HepG2 (cell line): ENCODE data around the gene AHCYL2. TPM values are rescaled to one million over a fixed set of nuclear protein-coding genes. Genes with fewer than 3 reads are reported as not detected.

Source experiments
- ATAC-seq: fragments of 200-7000 bp; cut with Tn5 transposase; 3 replicates; pipeline ENCODE4 v1.9.1; 2020; ENCODE audit warnings: mild to moderate bottlenecking, moderate library complexity
- BruUV-seq: library from RNA; stranded (reverse); fragments of 400-500 nt; replicated peaks from 2 replicates; lab custom pipeline; 2021; lab: Mats Ljungman, UMichigan
- CTCF ChIA-PET: fragments of 300-600 bp; formaldehyde crosslinking; extraction: SDS; loops from one replicate; lab custom pipeline; 2021; ENCODE audit warnings: low total read pairs, inconsistent platforms, low intra/inter-chr PET ratio; lab: Yijun Ruan, JAX
- POLR2A ChIA-PET: fragments of 350-600 bp; sonication (Branson Sonifier 250); formaldehyde crosslinking; loops from one replicate; lab custom pipeline; 2020; ENCODE audit warnings: antibody characterized with exemption, inconsistent platforms; lab: Yijun Ruan, JAX
- DNase-seq: peaks from one replicate; pipeline ENCODE4 v3.0.0-alpha.2; 2015; ENCODE audit warnings: low spot score
- FAIRE-seq: peaks from 3 replicates; lab custom pipeline; 2011; peaks lifted over from hg19 to GRCh38; lab: Jason Lieb, UNC
- H2AFZ ChIP-seq: one replicate; pipeline ENCODE4 v1.6.1; 2011; ENCODE audit warnings: low read length, inconsistent platforms
- H3K27ac ChIP-seq: fragments of 300-600 bp; 3 replicates; pipeline ENCODE4 v1.8.0; 2011; ENCODE audit warnings: mixed run types, mild to moderate bottlenecking, mixed read lengths, low read length, inconsistent platforms; ENCODE audit not compliant: insufficient read depth; ENCODE audit errors: extremely low read length
- H3K27me3 ChIP-seq, 2 experiments: fragments of 200-600 bp in 1 of 2; 2 replicates in 1 of 2; 3 replicates in 1 of 2; pipeline versions ENCODE4 v1.6.0 to v1.8.0; 2011; ENCODE audit warnings: low read length in 2 of 2, mild to moderate bottlenecking in 2 of 2, moderate library complexity in 2 of 2, inconsistent platforms in 1 of 2; ENCODE audit not compliant: insufficient read depth in 2 of 2, control insufficient read depth in 1 of 2
- H3K36me3 ChIP-seq, 2 experiments: fragments of 200-600 bp in 1 of 2; replicated peaks in 1 of 2; 2 replicates in 1 of 2; 3 replicates in 1 of 2; pipeline versions ENCODE4 v1.5.1 to v1.8.0; 2011; ENCODE audit warnings: low read length in 2 of 2, inconsistent platforms in 1 of 2; ENCODE audit not compliant: insufficient read depth in 2 of 2, control insufficient read depth in 1 of 2
- H3K4me1 ChIP-seq: 2 replicates; pipeline ENCODE4 v1.5.1; 2012; ENCODE audit warnings: low read length, inconsistent platforms; ENCODE audit not compliant: insufficient read depth
- H3K4me2 ChIP-seq: 2 replicates; pipeline ENCODE4 v1.6.0; 2011; ENCODE audit warnings: low read depth, low read length, inconsistent platforms
- H3K4me3 ChIP-seq, 3 experiments: fragments of 200-600 bp in 1 of 3; sonication (generic), shearing (Covaris generic) in 1 of 3; replicated peaks in 1 of 3; 2 replicates each; pipeline ENCODE4 v1.5.1; 2011 to 2016; ENCODE audit warnings: low read length in 3 of 3, inconsistent platforms in 2 of 3, low read depth in 2 of 3, mild to moderate bottlenecking in 2 of 3, control low read depth in 1 of 3, mixed read lengths in 1 of 3; ENCODE audit not compliant: insufficient read depth in 1 of 3
- H3K79me2 ChIP-seq: one replicate; pipeline ENCODE4 v1.6.1; 2011; ENCODE audit warnings: low read length, inconsistent platforms; ENCODE audit not compliant: insufficient read depth
- H3K9ac ChIP-seq: 2 replicates; pipeline ENCODE4 v1.6.0; 2011; ENCODE audit warnings: mild to moderate bottlenecking, low read depth, low read length, inconsistent platforms; ENCODE audit not compliant: insufficient read depth
- H3K9me3 ChIP-seq: 2 replicates; pipeline ENCODE4 v1.5.1; 2012; ENCODE audit warnings: mild to moderate bottlenecking, low read length
- H4K20me1 ChIP-seq: 2 replicates; pipeline ENCODE4 v1.6.0; 2011; ENCODE audit warnings: inconsistent platforms, mild to moderate bottlenecking, low read length, moderate library complexity; ENCODE audit not compliant: insufficient read depth
- ATF6 ChIP-seq: sonication (generic); formaldehyde crosslinking; conservative IDR thresholded peaks from 2 replicates; pipeline ENCODE4 v1.4.0; 2020; ENCODE audit warnings: missing genetic modification reagents
- CREM ChIP-seq, 2 experiments: sonication (generic) in 1 of 2; formaldehyde crosslinking in 1 of 2; IDR thresholded peaks; 2 replicates each; pipeline versions ENCODE4 v1.4.0 to v1.6.1; 2016 to 2020; ENCODE audit warnings: antibody characterized with exemption in 1 of 2, mild to moderate bottlenecking in 1 of 2, missing genetic modification reagents in 1 of 2
- DNMT3B ChIP-seq: conservative IDR thresholded peaks from 2 replicates; pipeline ENCODE4 v1.6.1; 2016; ENCODE audit warnings: missing biosample characterization, control low read depth
- HCFC1 ChIP-seq: fragments of 150-350 bp; IDR thresholded peaks from 2 replicates; pipeline ENCODE4 v1.6.1; 2014; ENCODE audit warnings: low read depth, low read length
- JUN ChIP-seq: sonication (generic); formaldehyde crosslinking; IDR thresholded peaks from 2 replicates; pipeline ENCODE4 v1.4.0; 2020; ENCODE audit warnings: mild to moderate bottlenecking, missing genetic modification reagents
- KLF11 ChIP-seq: IDR thresholded peaks from 2 replicates; pipeline ENCODE4 v1.6.1; 2016; ENCODE audit warnings: missing compliant biosample characterization
- NFAT5 ChIP-seq: sonication (generic); formaldehyde crosslinking; IDR thresholded peaks from 2 replicates; pipeline ENCODE4 v1.4.0; 2020; ENCODE audit warnings: missing genetic modification reagents
- NR2F6 ChIP-seq, 2 experiments: IDR thresholded peaks; 2 replicates each; pipeline ENCODE4 v1.6.1; 2016; ENCODE audit warnings: antibody characterized with exemption in 1 of 2, mild to moderate bottlenecking in 1 of 2
- PHF20 ChIP-seq: sonication (generic); formaldehyde crosslinking; IDR thresholded peaks from 2 replicates; pipeline ENCODE4 v1.5.0; 2020; ENCODE audit warnings: mild to moderate bottlenecking, missing genetic modification reagents
- TMF1 ChIP-seq: sonication (generic); formaldehyde crosslinking; IDR thresholded peaks from 2 replicates; pipeline ENCODE4 v1.8.1; 2022; ENCODE audit warnings: low read depth, missing genetic modification reagents
- ZFP37 ChIP-seq: sonication (generic); formaldehyde crosslinking; IDR thresholded peaks from 2 replicates; pipeline ENCODE4 v1.4.0; 2020; ENCODE audit warnings: missing genetic modification reagents, borderline replicate concordance
- ZNF431 ChIP-seq: sonication (generic); formaldehyde crosslinking; IDR thresholded peaks from 2 replicates; pipeline ENCODE4 v1.9.0; 2022; ENCODE audit warnings: missing genetic modification reagents, low read depth, mild to moderate bottlenecking, borderline replicate concordance
- WGBS: methylation state at CpG from one replicate; pipeline ENCODE4 v1.1.6; 2017; ENCODE audit warnings: low lambda C conversion rate; 5-methylcytosine and 5-hydroxymethylcytosine counted together
- in situ Hi-C: cut with HindIII; loops from 2 replicates; pipeline ENCODE4 v1.10.0; 2017; ENCODE audit warnings: low pct_unique_long_range_greater_than_20kb; ENCODE audit not compliant: extremely low pct_ligation_motif_present
- intact Hi-C: fragments of 100-400 bp; cut with micrococcal nuclease; formaldehyde crosslinking; loops from one replicate; pipeline ENCODE4 v1.10.0; 2022; ENCODE audit not compliant: unreplicated experiment
- polyA plus RNA-seq, 8 experiments: library from polyadenylated mRNA; depleted of rRNA in 3 of 8; stranded (reverse) in 7 of 8; unstranded in 1 of 8; fragments of >200 nt; fragmentation: Illumina TruSeq in 4 of 8; extraction: Trizol in 4 of 8; gene quantifications; 2 replicates each; pipeline versions ENCODE4 v1.2.1 to v1.2.3, GENCODE V29; 2011 to 2016; ENCODE audit warnings: low read depth in 4 of 8, missing spikeins in 1 of 8, mixed read lengths in 1 of 8; ENCODE audit not compliant: insufficient read depth in 1 of 8
- total RNA-seq, 5 experiments: library from RNA; depleted of rRNA; stranded (reverse); fragments of >200 nt; fragmentation: Illumina TruSeq; extraction: Trizol; gene quantifications; 2 replicates each; pipeline ENCODE4 v1.2.3, GENCODE V29; 2016; ENCODE audit warnings: low read depth in 1 of 5
- TF ChIP-seq, protein P1 (sequence below): IDR thresholded peaks from 2 replicates; pipeline ENCODE4 v1.6.1; 2016; ENCODE audit warnings: low read depth, missing genetic modification reagents, missing compliant biosample characterization

Gene AHCYL2
- total and polyA plus RNA-seq, 2 of the 13 experiments (the other 11 are each of a cell fraction or from before 2014, with no cell fraction given) = 9.5 to 14.7 TPM

GRCh38 chr7:129283936-129284335 lies 59.1 kb downstream of the AHCYL2 start:
- 96% methylated on average over 4 of the region's 4 CpGs for WGBS
- Histone ChIP-seq H4K20me1 (no peaks in the 10 kb centered on the region), H3K27ac (no peak overlapping the region), H3K4me3 (no peak overlapping the region), H3K36me3 (no peaks in the 10 kb centered on the region), H2AFZ (no peak overlapping the region), H3K4me2 (no peak overlapping the region), H3K4me1 (no peaks in the 10 kb centered on the region), H3K79me2 (no peaks in the 10 kb centered on the region), H3K9me3 (no peaks in the 10 kb centered on the region), H3K9ac (no peak overlapping the region), H3K27me3 (no peaks in the 10 kb centered on the region)
- ChIA-PET CTCF (no interaction called here), POLR2A (no interaction called here)
- in situ Hi-C loops = no loop called here
- DNase-seq (no peak), FAIRE-seq (no peak), ATAC-seq (no peak)
- no TSS peak for BruUV-seq
- intact Hi-C loops = no loop called here
- no peak for TF ChIP-seq HCFC1
- TF ChIP-seq, protein P1, sequence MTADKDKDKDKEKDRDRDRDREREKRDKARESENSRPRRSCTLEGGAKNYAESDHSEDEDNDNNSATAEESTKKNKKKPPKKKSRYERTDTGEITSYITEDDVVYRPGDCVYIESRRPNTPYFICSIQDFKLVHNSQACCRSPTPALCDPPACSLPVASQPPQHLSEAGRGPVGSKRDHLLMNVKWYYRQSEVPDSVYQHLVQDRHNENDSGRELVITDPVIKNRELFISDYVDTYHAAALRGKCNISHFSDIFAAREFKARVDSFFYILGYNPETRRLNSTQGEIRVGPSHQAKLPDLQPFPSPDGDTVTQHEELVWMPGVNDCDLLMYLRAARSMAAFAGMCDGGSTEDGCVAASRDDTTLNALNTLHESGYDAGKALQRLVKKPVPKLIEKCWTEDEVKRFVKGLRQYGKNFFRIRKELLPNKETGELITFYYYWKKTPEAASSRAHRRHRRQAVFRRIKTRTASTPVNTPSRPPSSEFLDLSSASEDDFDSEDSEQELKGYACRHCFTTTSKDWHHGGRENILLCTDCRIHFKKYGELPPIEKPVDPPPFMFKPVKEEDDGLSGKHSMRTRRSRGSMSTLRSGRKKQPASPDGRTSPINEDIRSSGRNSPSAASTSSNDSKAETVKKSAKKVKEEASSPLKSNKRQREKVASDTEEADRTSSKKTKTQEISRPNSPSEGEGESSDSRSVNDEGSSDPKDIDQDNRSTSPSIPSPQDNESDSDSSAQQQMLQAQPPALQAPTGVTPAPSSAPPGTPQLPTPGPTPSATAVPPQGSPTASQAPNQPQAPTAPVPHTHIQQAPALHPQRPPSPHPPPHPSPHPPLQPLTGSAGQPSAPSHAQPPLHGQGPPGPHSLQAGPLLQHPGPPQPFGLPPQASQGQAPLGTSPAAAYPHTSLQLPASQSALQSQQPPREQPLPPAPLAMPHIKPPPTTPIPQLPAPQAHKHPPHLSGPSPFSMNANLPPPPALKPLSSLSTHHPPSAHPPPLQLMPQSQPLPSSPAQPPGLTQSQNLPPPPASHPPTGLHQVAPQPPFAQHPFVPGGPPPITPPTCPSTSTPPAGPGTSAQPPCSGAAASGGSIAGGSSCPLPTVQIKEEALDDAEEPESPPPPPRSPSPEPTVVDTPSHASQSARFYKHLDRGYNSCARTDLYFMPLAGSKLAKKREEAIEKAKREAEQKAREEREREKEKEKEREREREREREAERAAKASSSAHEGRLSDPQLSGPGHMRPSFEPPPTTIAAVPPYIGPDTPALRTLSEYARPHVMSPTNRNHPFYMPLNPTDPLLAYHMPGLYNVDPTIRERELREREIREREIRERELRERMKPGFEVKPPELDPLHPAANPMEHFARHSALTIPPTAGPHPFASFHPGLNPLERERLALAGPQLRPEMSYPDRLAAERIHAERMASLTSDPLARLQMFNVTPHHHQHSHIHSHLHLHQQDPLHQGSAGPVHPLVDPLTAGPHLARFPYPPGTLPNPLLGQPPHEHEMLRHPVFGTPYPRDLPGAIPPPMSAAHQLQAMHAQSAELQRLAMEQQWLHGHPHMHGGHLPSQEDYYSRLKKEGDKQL = no peak
- no peak for TF ChIP-seq NR2F6 (IDR thresholded peaks at IDR 0.05)
- no peak for TF ChIP-seq NR2F6 (CRISPR knock-in tag; IDR thresholded peaks at IDR 0.05)
- no peak for TF ChIP-seq ZFP37 (CRISPR knock-in tag)
- TF ChIP-seq PHF20 = no peak
- no peak for TF ChIP-seq ATF6 (CRISPR knock-in tag)
- no peak for TF ChIP-seq DNMT3B (CRISPR knock-in tag)
- TF ChIP-seq TMF1 (CRISPR knock-in tag) = no peak
- no peak for TF ChIP-seq NFAT5 (CRISPR knock-in tag)
- no peak for TF ChIP-seq CREM (IDR thresholded peaks at IDR 0.05)
- no peak for TF ChIP-seq CREM (CRISPR knock-in tag; IDR thresholded peaks at IDR 0.05)
- TF ChIP-seq ZNF431 (CRISPR knock-in tag) = no peak
- TF ChIP-seq JUN (CRISPR knock-in tag) = no peak
- no peak for TF ChIP-seq KLF11
